ENCODE measurements around the gene NCR2.

The NCR2 gene

DNA sequence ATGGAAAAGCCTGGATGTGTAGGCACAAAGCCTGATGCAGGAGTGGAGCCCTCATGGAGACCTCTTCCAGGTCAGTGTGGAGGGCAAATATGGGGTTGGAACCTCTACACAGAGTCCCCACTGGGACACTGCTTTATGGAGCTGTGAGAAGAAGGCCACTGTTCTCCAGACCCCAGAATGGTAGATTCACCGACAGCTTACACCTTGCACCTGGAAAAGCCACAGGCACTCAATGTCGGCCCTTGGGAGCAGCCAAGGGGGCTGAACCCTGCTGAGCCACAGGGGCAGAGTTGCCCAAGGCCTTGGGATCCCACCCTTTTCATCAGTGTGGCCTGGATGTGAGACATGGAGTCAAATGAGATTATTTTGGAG lies 24.9 kb downstream of the NCR2 start:
- no peak for DNase-seq

DNA sequence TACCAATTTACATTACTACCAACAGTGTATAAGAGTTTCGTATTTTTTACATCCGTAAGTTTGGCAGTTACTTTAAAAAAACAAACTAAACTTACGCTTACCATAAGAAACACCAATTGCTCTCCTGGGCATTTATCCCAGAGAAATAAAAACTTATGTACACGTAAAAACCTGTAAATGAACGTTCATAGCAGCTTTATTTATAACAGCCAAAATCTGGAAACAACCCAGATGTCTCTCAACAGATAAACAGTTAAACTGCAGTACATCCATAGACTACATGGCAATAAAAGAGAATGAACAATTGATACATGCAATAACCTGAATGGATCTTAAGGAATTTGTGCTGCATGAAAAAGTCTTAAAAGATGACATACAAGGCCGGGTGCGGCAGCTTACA lies 30.7 kb downstream of the NCR2 start:
- DNase-seq: no peak

DNA sequence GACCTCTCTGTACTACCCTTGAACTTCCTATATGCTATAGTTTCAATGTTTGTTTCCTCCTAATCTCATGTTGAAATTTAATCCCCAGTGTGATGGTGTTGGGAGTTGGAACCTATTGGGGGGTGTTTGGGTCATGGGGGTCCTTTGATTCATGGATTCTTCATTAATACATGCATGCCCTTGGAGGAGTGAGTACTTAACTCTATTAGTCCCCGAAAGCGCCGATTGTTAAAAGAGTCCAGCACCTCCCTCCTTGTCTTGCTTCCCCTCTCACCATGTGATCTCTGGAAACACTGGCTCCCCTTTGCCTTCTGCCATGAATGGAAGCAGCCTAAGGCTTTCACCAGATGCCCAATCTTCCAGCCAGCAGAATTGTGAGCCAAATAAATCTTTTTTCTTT lies 31.7 kb downstream of the NCR2 start:
- DNase-seq: no peak

- peak; percentile 39 for DNase-seq
Observed at GRCh38 chr6:41367700-41368099, 32.3 kb downstream of the NCR2 start.

- no peak for DNase-seq
Observed at GRCh38 chr6:41370488-41371111, 35.2 kb downstream of the NCR2 start.

- DNase-seq: peak; percentile 55
Observed at GRCh38 chr6:41371461-41371991, 36.1 kb downstream of the NCR2 start.

DNA sequence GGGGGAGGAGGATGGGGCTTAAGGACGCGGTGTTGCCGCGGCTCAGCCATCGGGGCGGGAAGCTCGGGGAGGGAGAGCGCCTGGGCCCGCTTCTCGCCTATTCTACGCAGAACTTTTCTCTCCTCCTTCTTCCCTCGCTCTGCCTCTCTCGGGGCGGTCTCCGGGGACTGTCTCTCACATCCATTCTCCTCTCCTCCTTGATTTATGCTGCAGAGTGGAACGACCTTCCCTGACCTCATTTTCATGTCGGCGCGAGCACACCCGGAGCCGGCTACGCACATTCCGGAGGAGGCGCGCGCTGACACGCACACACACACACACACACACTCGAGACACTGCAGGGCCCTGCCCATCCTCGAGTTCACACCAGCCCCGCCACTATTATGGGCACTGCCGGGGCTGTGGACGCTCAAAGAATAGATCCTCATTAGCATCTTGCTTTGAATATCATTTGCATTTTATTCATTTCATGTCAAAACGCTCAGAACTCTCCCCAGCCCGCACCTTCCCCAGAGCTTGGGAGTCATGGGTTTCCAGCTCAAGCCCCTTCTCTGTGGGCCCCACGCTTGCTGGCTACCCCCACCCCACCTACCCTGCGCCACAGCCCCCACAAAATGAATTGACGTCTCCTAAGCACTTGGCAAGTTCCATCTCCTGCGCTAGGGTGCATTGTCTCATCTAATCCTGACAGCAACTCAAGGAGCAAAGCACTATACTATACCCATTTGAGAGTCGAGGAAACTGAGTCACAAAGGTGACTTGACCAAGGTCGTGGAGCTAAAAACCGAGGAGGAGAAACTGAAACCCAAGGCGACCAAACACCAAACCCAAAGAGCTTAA lies 36.8 kb downstream of the NCR2 start:
- no peak for DNase-seq

GRCh38 chr6:41372832-41373626 lies 37.6 kb downstream of the NCR2 start:
- DNase-seq: no peak

- DNase-seq: no peak
Observed at GRCh38 chr6:41373627-41373918, 38.2 kb downstream of the NCR2 start.

GRCh38 chr6:41373919-41374617 lies 38.7 kb downstream of the NCR2 start:
- DNase-seq: no peak

GRCh38 chr6:41374618-41375590 lies 39.5 kb downstream of the NCR2 start:
- DNase-seq: no peak

GRCh38 chr6:41375598-41376151 lies 40.3 kb downstream of the NCR2 start:
- no peak for DNase-seq

GRCh38 chr6:41376176-41376575 lies 40.8 kb downstream of the NCR2 start:
- no peak for DNase-seq

GRCh38 chr6:41377071-41377470 lies 41.7 kb downstream of the NCR2 start:
- no peak for DNase-seq

- peak; percentile 77 for DNase-seq
Observed at GRCh38 chr6:41379306-41379705, 43.9 kb downstream of the NCR2 start.

DNA sequence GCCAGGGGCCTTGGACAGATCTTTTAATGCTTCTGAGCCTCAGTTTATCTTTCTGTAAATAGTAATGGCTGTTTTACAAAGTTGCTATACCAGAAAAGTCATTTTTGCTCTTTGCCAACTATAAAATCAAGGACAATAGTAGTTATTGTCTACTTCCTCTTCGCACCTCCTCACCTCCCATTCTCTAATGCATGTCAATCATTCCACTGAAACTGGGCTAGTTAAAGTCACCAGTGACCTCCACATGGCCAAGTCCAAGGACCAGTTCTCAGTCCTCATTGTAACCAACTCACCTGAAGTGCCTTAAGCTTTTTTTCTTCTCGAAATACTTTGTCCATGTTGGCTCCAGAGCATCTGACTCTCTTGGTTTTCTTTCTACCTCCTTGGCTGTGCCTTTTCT lies 51.2 kb downstream of the NCR2 start:
- DNase-seq: no peak

DNA sequence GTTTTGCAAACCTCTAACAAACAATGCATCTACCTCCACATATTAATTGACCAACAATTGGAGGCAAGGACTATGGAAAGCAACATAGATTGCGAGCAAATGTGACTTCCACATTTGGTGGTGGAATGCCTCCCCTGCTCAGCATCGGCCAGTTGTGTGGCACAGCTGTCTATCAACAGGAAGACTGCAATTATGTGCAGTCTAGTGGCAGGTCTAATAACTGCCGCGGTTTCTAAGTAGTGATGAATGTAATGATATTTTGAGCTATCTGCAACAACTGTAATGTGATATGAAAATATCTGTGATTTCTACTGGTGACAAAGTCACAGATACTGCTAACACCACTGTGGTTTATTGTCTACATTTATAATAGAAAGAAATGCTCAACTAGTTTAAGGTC lies 56.8 kb downstream of the NCR2 start:
- no peak for DNase-seq

- DNase-seq: no peak
Observed at GRCh38 chr6:41396335-41396734, 60.9 kb downstream of the NCR2 start.

- no peak for DNase-seq
Observed at GRCh38 chr6:41399424-41399823, 64.0 kb downstream of the NCR2 start.
